WTC11 (cell line): ENCODE data around the gene EIF1AD. TPM values are rescaled to one million over a fixed set of nuclear protein-coding genes. Genes with fewer than 3 reads are reported as not detected.
A peak's percentile ranks its signal among the peaks of the same experiment; 100 is the strongest.

ENCODE experiments used
- ATAC-seq: fragments of 200-7000 bp; cut with Tn5 transposase; 2 replicates; pipeline ENCODE4 v1.10.0; 2021; ENCODE audit warnings: mild to moderate bottlenecking, moderate library complexity
- CTCF ChIA-PET: fragments of 300-600 bp; sonication (Branson Sonifier 250); formaldehyde crosslinking; loops from one replicate; lab custom pipeline; 2021; ENCODE audit warnings: antibody characterized with exemption; lab: Charles Lee
- POLR2A ChIA-PET: fragments of 350-600 bp; sonication (Branson Sonifier 250); formaldehyde crosslinking; loops from one replicate; lab custom pipeline; 2021; ENCODE audit warnings: antibody characterized with exemption; lab: Charles Lee
- DNase-seq: peaks from one replicate; pipeline ENCODE4 v3.0.0; 2021; ENCODE audit warnings: low spot score
- H3K27ac Mint-ChIP-seq: 2 replicates; pipeline ENCODE4 v1.8.0; 2021; ENCODE audit warnings: mixed read lengths
- H3K27me3 Mint-ChIP-seq: 2 replicates; pipeline ENCODE4 v1.8.0; 2021; ENCODE audit warnings: low read depth, mild to moderate bottlenecking, moderate library complexity, mixed read lengths
- H3K36me3 Mint-ChIP-seq: 2 replicates; pipeline ENCODE4 v1.8.0; 2021; ENCODE audit warnings: mixed read lengths
- H3K4me1 Mint-ChIP-seq: 2 replicates; pipeline ENCODE4 v1.8.0; 2022; ENCODE audit warnings: mixed read lengths
- H3K4me3 Mint-ChIP-seq: 2 replicates; pipeline ENCODE4 v1.8.0; 2021; ENCODE audit warnings: mild to moderate bottlenecking, moderate library complexity, mixed read lengths
- H3K9me3 Mint-ChIP-seq: 2 replicates; pipeline ENCODE4 v1.8.0; 2021; ENCODE audit warnings: mixed read lengths
- ATF2 ChIP-seq: sonication (generic); formaldehyde crosslinking; IDR thresholded peaks from 2 replicates; pipeline ENCODE4 v1.8.1; 2022; ENCODE audit warnings: low read depth, missing genetic modification reagents, borderline replicate concordance
- CBFB ChIP-seq: sonication (generic); formaldehyde crosslinking; IDR thresholded peaks from 2 replicates; pipeline ENCODE4 v1.8.1; 2022; ENCODE audit warnings: mild to moderate bottlenecking, low read depth, missing genetic modification reagents
- E2F4 ChIP-seq: sonication (generic); formaldehyde crosslinking; IDR thresholded peaks from 2 replicates; pipeline ENCODE4 v1.8.1; 2022; ENCODE audit warnings: low read depth, mild to moderate bottlenecking, moderate library complexity, missing genetic modification reagents, borderline replicate concordance
- ELF4 ChIP-seq: sonication (generic); formaldehyde crosslinking; IDR thresholded peaks from 2 replicates; pipeline ENCODE4 v1.8.1; 2022; ENCODE audit warnings: low read depth, mild to moderate bottlenecking, moderate library complexity, missing genetic modification reagents
- ETV6 ChIP-seq: sonication (generic); formaldehyde crosslinking; IDR thresholded peaks from 2 replicates; pipeline ENCODE4 v1.8.1; 2022; ENCODE audit warnings: mild to moderate bottlenecking, missing genetic modification reagents
- GTF2I ChIP-seq: fragments of 250-450 bp; sonication (Bioruptor Pico); conservative IDR thresholded peaks from 2 replicates; pipeline ENCODE4 v1.4.0; 2021; ENCODE audit warnings: mild to moderate bottlenecking
- RORB ChIP-seq: fragments of 250-450 bp; sonication (Bioruptor Pico); IDR thresholded peaks from 2 replicates; pipeline ENCODE4 v1.9.0; 2021; ENCODE audit warnings: mild to moderate bottlenecking
- STAT6 ChIP-seq: sonication (generic); formaldehyde crosslinking; conservative IDR thresholded peaks from 2 replicates; pipeline ENCODE4 v1.8.1; 2023; ENCODE audit warnings: mild to moderate bottlenecking, low read depth, missing genetic modification reagents, moderate library complexity
- TCF7 ChIP-seq: sonication (generic); formaldehyde crosslinking; IDR thresholded peaks from 2 replicates; pipeline ENCODE4 v1.8.0; 2022; ENCODE audit warnings: mild to moderate bottlenecking, low read depth, missing genetic modification reagents, moderate library complexity
- ZNF138 ChIP-seq: sonication (generic); formaldehyde crosslinking; conservative IDR thresholded peaks from 2 replicates; pipeline ENCODE4 v1.8.1; 2022; ENCODE audit warnings: mild to moderate bottlenecking, moderate library complexity, missing genetic modification reagents
- ZNF219 ChIP-seq: sonication (generic); formaldehyde crosslinking; IDR thresholded peaks from 2 replicates; pipeline ENCODE4 v1.8.0; 2023; ENCODE audit warnings: missing genetic modification reagents, mild to moderate bottlenecking, borderline replicate concordance
- ZNF263 ChIP-seq: sonication (generic); formaldehyde crosslinking; IDR thresholded peaks from 2 replicates; pipeline ENCODE4 v1.8.1; 2022; ENCODE audit warnings: low read depth, mild to moderate bottlenecking, moderate library complexity, missing genetic modification reagents
- ZNF396 ChIP-seq: fragments of 250-450 bp; sonication (Bioruptor Pico); IDR thresholded peaks from 2 replicates; pipeline ENCODE4 v1.8.0; 2021; ENCODE audit warnings: mild to moderate bottlenecking, moderate library complexity, borderline replicate concordance
- total RNA-seq: library from RNA; stranded (reverse); gene quantifications from 3 replicates; pipeline ENCODE4 v1.2.3, GENCODE V29; 2021
- TF ChIP-seq, protein P1 (sequence below): sonication (generic); formaldehyde crosslinking; IDR thresholded peaks from 2 replicates; pipeline ENCODE4 v1.8.0; 2023; ENCODE audit warnings: missing genetic modification reagents
- TF ChIP-seq, protein P2 (sequence below): fragments of 250-450 bp; sonication (Bioruptor Pico); conservative IDR thresholded peaks from 2 replicates; pipeline ENCODE4 v1.9.0; 2021; ENCODE audit warnings: mild to moderate bottlenecking
- TF ChIP-seq, protein P3 (sequence below): sonication (generic); formaldehyde crosslinking; IDR thresholded peaks from 2 replicates; pipeline ENCODE4 v1.8.0; 2022; ENCODE audit warnings: mild to moderate bottlenecking, missing genetic modification reagents
- TF ChIP-seq, protein P4 (sequence below): fragments of 200-600 bp; IDR thresholded peaks from 2 replicates; pipeline ENCODE4 v1.8.0; 2022; ENCODE audit warnings: antibody characterized with exemption
- TF ChIP-seq, protein P5 (sequence below): sonication (generic); formaldehyde crosslinking; IDR thresholded peaks from 2 replicates; pipeline ENCODE4 v1.8.1; 2023; ENCODE audit warnings: mild to moderate bottlenecking, missing genetic modification reagents, moderate library complexity

The EIF1AD gene
- total RNA-seq, 1 experiment from 2014 or later, result 37.6 TPM

- ATAC-seq, result no peak
- no peak overlapping the region for H3K27ac Mint-ChIP-seq
- ChIA-PET POLR2A (interaction anchor here (0.6 to 1.2 kb wide), 2 partner anchors 22 to 43 kb away, joined by 3 read pairs; no protein-coding TSS in a partner anchor), CTCF (interaction anchor here (0.8 to 2.7 kb wide), 7 partner anchors 14 to 275 kb away, joined by 3 to 12 read pairs (median 4); no protein-coding TSS in a partner anchor)
- H3K4me1 Mint-ChIP-seq, result peaks cover 13% of the 10 kb centered on the region
- H3K27me3 Mint-ChIP-seq, result peaks cover 22% of the 10 kb centered on the region
- H3K9me3 Mint-ChIP-seq, result no peaks in the 10 kb centered on the region
- TF ChIP-seq, protein P1, sequence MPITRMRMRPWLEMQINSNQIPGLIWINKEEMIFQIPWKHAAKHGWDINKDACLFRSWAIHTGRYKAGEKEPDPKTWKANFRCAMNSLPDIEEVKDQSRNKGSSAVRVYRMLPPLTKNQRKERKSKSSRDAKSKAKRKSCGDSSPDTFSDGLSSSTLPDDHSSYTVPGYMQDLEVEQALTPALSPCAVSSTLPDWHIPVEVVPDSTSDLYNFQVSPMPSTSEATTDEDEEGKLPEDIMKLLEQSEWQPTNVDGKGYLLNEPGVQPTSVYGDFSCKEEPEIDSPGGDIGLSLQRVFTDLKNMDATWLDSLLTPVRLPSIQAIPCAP (CRISPR knock-in tag), result no peak
- TF ChIP-seq STAT6 (no peak), ZNF138 (CRISPR knock-in tag) (no peak), ELF4 (CRISPR knock-in tag) (no peak), ZNF219 (CRISPR knock-in tag) (no peak)
- TF ChIP-seq, protein P2, sequence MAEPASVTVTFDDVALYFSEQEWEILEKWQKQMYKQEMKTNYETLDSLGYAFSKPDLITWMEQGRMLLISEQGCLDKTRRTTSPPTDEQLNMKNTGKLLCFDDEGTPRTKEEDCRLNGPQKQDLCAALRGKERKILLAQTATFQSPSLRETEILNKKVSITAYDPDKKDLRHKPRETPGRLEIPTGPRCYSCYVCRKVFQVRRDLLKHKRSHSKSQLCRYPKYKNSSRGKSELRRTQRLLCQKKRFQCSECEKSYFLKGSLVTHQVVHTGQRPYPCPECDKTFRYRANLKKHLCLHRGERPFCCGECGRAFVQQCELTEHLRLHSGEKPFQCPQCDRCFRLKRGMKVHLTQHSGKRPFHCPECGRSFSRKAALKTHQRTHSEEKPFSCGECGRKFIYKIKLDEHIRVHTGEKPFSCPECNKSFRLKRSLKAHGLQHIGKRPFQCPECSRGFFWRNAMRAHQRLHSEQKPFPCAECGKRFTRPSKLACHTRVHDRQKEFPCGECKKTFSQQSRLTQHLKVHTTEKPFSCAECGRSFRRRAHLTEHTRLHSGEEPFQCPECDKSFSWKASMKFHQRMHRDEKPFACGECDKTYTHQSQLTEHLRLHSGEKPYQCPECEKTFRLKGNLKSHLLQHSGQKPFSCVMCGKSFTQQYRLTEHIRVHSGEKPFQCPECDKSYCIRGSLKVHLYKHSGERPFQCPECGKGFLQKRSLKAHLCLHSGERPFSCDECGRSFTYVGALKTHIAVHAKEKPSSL, result no peak
- TF ChIP-seq, protein P3, sequence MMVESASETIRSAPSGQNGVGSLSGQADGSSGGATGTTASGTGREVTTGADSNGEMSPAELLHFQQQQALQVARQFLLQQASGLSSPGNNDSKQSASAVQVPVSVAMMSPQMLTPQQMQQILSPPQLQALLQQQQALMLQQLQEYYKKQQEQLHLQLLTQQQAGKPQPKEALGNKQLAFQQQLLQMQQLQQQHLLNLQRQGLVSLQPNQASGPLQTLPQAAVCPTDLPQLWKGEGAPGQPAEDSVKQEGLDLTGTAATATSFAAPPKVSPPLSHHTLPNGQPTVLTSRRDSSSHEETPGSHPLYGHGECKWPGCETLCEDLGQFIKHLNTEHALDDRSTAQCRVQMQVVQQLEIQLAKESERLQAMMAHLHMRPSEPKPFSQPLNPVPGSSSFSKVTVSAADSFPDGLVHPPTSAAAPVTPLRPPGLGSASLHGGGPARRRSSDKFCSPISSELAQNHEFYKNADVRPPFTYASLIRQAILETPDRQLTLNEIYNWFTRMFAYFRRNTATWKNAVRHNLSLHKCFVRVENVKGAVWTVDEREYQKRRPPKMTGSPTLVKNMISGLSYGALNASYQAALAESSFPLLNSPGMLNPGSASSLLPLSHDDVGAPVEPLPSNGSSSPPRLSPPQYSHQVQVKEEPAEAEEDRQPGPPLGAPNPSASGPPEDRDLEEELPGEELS (CRISPR knock-in tag), result no peak
- H3K4me3 Mint-ChIP-seq, result no peak overlapping the region
- peaks cover 10% of the 10 kb centered on the region for H3K36me3 Mint-ChIP-seq
- DNase-seq, result no peak
These were observed 6.1 kb upstream of the EIF1AD start for GRCh38 chr11:66008095-66008467.

GRCh38 chr11:66007201-66007634 is 5.3 kb upstream of the EIF1AD start:
- ChIA-PET POLR2A (no interaction called here), CTCF (interaction anchor here (0.6 to 1.7 kb wide), 5 partner anchors 14 to 227 kb away, joined by 4 to 6 read pairs (median 4); no protein-coding TSS in a partner anchor)
- no peak overlapping the region for H3K4me3 Mint-ChIP-seq
- no peaks in the 10 kb centered on the region for H3K9me3 Mint-ChIP-seq
- peaks cover 19% of the 10 kb centered on the region for H3K27me3 Mint-ChIP-seq
- no peak overlapping the region for H3K27ac Mint-ChIP-seq
- peaks cover 17% of the 10 kb centered on the region for H3K4me1 Mint-ChIP-seq
- peak; percentile 3; the same call in 1 of the 2 replicates for ATAC-seq
- H3K36me3 Mint-ChIP-seq, result peaks cover 15% of the 10 kb centered on the region
- DNase-seq, result no peak
- TF ChIP-seq, protein P4, sequence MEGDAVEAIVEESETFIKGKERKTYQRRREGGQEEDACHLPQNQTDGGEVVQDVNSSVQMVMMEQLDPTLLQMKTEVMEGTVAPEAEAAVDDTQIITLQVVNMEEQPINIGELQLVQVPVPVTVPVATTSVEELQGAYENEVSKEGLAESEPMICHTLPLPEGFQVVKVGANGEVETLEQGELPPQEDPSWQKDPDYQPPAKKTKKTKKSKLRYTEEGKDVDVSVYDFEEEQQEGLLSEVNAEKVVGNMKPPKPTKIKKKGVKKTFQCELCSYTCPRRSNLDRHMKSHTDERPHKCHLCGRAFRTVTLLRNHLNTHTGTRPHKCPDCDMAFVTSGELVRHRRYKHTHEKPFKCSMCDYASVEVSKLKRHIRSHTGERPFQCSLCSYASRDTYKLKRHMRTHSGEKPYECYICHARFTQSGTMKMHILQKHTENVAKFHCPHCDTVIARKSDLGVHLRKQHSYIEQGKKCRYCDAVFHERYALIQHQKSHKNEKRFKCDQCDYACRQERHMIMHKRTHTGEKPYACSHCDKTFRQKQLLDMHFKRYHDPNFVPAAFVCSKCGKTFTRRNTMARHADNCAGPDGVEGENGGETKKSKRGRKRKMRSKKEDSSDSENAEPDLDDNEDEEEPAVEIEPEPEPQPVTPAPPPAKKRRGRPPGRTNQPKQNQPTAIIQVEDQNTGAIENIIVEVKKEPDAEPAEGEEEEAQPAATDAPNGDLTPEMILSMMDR, result no peak
- TF ChIP-seq ATF2 (CRISPR knock-in tag) (no peak), ZNF263 (CRISPR knock-in tag) (no peak), ELF4 (CRISPR knock-in tag) (no peak), E2F4 (CRISPR knock-in tag) (no peak), ETV6 (CRISPR knock-in tag) (no peak), ZNF396 (CRISPR knock-in tag) (no peak), ZNF219 (CRISPR knock-in tag) (no peak), GTF2I (CRISPR knock-in tag) (no peak), CBFB (no peak), TCF7 (CRISPR knock-in tag) (no peak), RORB (no peak)
- TF ChIP-seq, protein P3 (CRISPR knock-in tag), result no peak
- TF ChIP-seq, protein P5, sequence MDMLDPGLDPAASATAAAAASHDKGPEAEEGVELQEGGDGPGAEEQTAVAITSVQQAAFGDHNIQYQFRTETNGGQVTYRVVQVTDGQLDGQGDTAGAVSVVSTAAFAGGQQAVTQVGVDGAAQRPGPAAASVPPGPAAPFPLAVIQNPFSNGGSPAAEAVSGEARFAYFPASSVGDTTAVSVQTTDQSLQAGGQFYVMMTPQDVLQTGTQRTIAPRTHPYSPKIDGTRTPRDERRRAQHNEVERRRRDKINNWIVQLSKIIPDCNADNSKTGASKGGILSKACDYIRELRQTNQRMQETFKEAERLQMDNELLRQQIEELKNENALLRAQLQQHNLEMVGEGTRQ (CRISPR knock-in tag), result no peak
